IPS DF 19.7 (cell line): ENCODE results near the gene SPG11.
"Not testable (repeated sequence)": the region's sequence is repeated elsewhere in the genome, so short reads cannot be mapped to it uniquely, and the experiment has no call there.

Source experiments
- DNase-seq: peaks from one replicate; pipeline ENCODE4 v3.0.0-alpha.2; 2013; ENCODE audit warnings: low read depth, low spot score

The SPG11 gene

GRCh38 chr15:44554934-44555723 lies 108.3 kb downstream of the SPG11 start:
- no peak for DNase-seq

GRCh38 chr15:44550734-44551133 lies 112.7 kb downstream of the SPG11 start:
- DNase-seq, result no peak

- no peak for DNase-seq
Measured at GRCh38 chr15:44550256-44550655, 113.2 kb downstream of the SPG11 start.

- DNase-seq, result not testable (repeated sequence)
Measured at GRCh38 chr15:44549152-44549551, 114.3 kb downstream of the SPG11 start.

- DNase-seq, result no peak
Measured at GRCh38 chr15:44545913-44546802, 117.3 kb downstream of the SPG11 start.

GRCh38 chr15:44544745-44545144 lies 118.7 kb downstream of the SPG11 start:
- not testable (repeated sequence) for DNase-seq

GRCh38 chr15:44542596-44542995 lies 120.9 kb downstream of the SPG11 start:
- no peak for DNase-seq

GRCh38 chr15:44541282-44541958 lies 122.0 kb downstream of the SPG11 start:
- no peak for DNase-seq

GRCh38 chr15:44537735-44538240 lies 125.7 kb downstream of the SPG11 start:
- no peak for DNase-seq

- DNase-seq, result peak; percentile 69
Measured at GRCh38 chr15:44536962-44537734, 126.3 kb downstream of the SPG11 start, which contains the start of gene EIF3J. EIF3J (plus strand) TSS chr15:44537147; CDS start chr15:44537195, 48 bp downstream.

- DNase-seq, result peak; percentile 71
Measured at GRCh38 chr15:44536302-44536961, 127.0 kb downstream of the SPG11 start.

- no peak for DNase-seq
Measured at GRCh38 chr15:44535523-44536301, 127.8 kb downstream of the SPG11 start.

- DNase-seq, result no peak
Measured at GRCh38 chr15:44535092-44535491, 128.4 kb downstream of the SPG11 start.

GRCh38 chr15:44532689-44533088 lies 130.8 kb downstream of the SPG11 start:
- DNase-seq, result no peak

GRCh38 chr15:44532275-44532674 lies 131.2 kb downstream of the SPG11 start:
- DNase-seq, result not testable (repeated sequence)

- no peak for DNase-seq
Measured at GRCh38 chr15:44530653-44531052, 132.8 kb downstream of the SPG11 start.

- no peak for DNase-seq
Measured at GRCh38 chr15:44529864-44530604, 133.4 kb downstream of the SPG11 start.

- no peak for DNase-seq
Measured at GRCh38 chr15:44527241-44527640, 136.2 kb downstream of the SPG11 start.

GRCh38 chr15:44525018-44525417 lies 138.4 kb downstream of the SPG11 start:
- no peak for DNase-seq
